ENCODE results near the gene OCA2.

Gene OCA2

GRCh38 chr15:28091313-28091712, 7.8 kb downstream of the OCA2 start:
- H3K4me3 Mint-ChIP-seq = no peak overlapping the region
- no peak for TF ChIP-seq CTCF (IDR thresholded peaks at IDR 0.05)
- H3K36me3 Mint-ChIP-seq (ENCODE audit: low read depth) = peaks cover 13% of the 10 kb centered on the region
- H3K27me3 Mint-ChIP-seq (ENCODE audit: low read depth, poor library complexity) = peaks cover 54% of the 10 kb centered on the region
- no peak overlapping the region for H3K27ac Mint-ChIP-seq
- DNase-seq = no peak
- peaks cover 16% of the 10 kb centered on the region for H3K4me1 Mint-ChIP-seq
- H3K9me3 Mint-ChIP-seq = peaks cover 69% of the 10 kb centered on the region

- no peaks in the 10 kb centered on the region for H3K4me1 Mint-ChIP-seq
- H3K36me3 Mint-ChIP-seq (ENCODE audit: low read depth) = peaks cover 12% of the 10 kb centered on the region
- peaks cover 49% of the 10 kb centered on the region for H3K9me3 Mint-ChIP-seq
- no peak overlapping the region for H3K4me3 Mint-ChIP-seq
- TF ChIP-seq CTCF (IDR thresholded peaks at IDR 0.05) = peak; percentile 51
- H3K27ac Mint-ChIP-seq = no peak overlapping the region
- H3K27me3 Mint-ChIP-seq (ENCODE audit: low read depth, poor library complexity) = peaks cover 8% of the 10 kb centered on the region
- peak; percentile 61 for DNase-seq
Observed at GRCh38 chr15:28086175-28086703, 12.9 kb downstream of the OCA2 start.

GRCh38 chr15:28085489-28086174, 13.5 kb downstream of the OCA2 start:
- Mint-ChIP-seq H3K27ac (no peak overlapping the region), H3K27me3 (ENCODE audit: low read depth, poor library complexity) (peaks cover 4% of the 10 kb centered on the region), H3K36me3 (ENCODE audit: low read depth) (peaks cover 8% of the 10 kb centered on the region), H3K9me3 (peaks cover 43% of the 10 kb centered on the region), H3K4me3 (no peak overlapping the region), H3K4me1 (no peaks in the 10 kb centered on the region)
- TF ChIP-seq CTCF (IDR thresholded peaks at IDR 0.05) = no peak
- no peak for DNase-seq

GRCh38 chr15:28084547-28084946, 14.6 kb downstream of the OCA2 start:
- Mint-ChIP-seq H3K36me3 (ENCODE audit: low read depth) (peaks cover 3% of the 10 kb centered on the region), H3K27me3 (ENCODE audit: low read depth, poor library complexity) (peaks cover 10% of the 10 kb centered on the region), H3K4me3 (no peak overlapping the region), H3K27ac (no peak overlapping the region), H3K9me3 (peaks cover 32% of the 10 kb centered on the region), H3K4me1 (no peaks in the 10 kb centered on the region)
- DNase-seq = no peak
- TF ChIP-seq CTCF (IDR thresholded peaks at IDR 0.05) = no peak

- TF ChIP-seq CTCF (IDR thresholded peaks at IDR 0.05) = no peak
Observed at GRCh38 chr15:28082891-28083684, 16.0 kb downstream of the OCA2 start.

More at GRCh38 chr15:28082891-28083684, 16.0 kb downstream of the OCA2 start:
- no peak overlapping the region for H3K4me3 Mint-ChIP-seq
- no peaks in the 10 kb centered on the region for H3K36me3 Mint-ChIP-seq (ENCODE audit: low read depth)
- H3K27me3 Mint-ChIP-seq (ENCODE audit: low read depth, poor library complexity) = peaks cover 10% of the 10 kb centered on the region
- peaks cover 20% of the 10 kb centered on the region for H3K9me3 Mint-ChIP-seq
- no peaks in the 10 kb centered on the region for H3K4me1 Mint-ChIP-seq
- no peak overlapping the region for H3K27ac Mint-ChIP-seq
- no peak for DNase-seq
